ENCODE measurements around the gene RNF4.

- TF ChIP-seq CTCF (conservative IDR thresholded peaks at IDR 0.05; ENCODE audit: low read depth, low read length): no peak
- TF ChIP-seq EZH2 (IDR thresholded peaks at IDR 0.05; ENCODE audit: borderline replicate concordance, low read depth, low read length, poor library complexity, severe bottlenecking): no peak
These were observed 482 bp downstream of the RNF4 start for GRCh38 chr4:2469192-2469984.
